Panc1 (cell line): ENCODE measurements around the gene MAST1. TPM values are rescaled to one million over a fixed set of nuclear protein-coding genes. Genes with fewer than 3 reads are reported as not detected.
"Not testable (repeated sequence)": the region's sequence is repeated elsewhere in the genome, so short reads cannot be mapped to it uniquely, and the experiment has no call there.

Experiments
- ATAC-seq: fragments of 200-7000 bp; cut with Tn5 transposase; 2 replicates; pipeline ENCODE4 v1.9.1; 2020; ENCODE audit warnings: mild to moderate bottlenecking, moderate library complexity
- BruUV-seq: library from RNA; stranded (reverse); fragments of 400-500 nt; replicated peaks from 2 replicates; lab custom pipeline; 2021; lab: Mats Ljungman, UMichigan
- CTCF ChIA-PET: fragments of 300-600 bp; sonication (Branson Sonifier 250); formaldehyde crosslinking; loops from one replicate; lab custom pipeline; 2022; ENCODE audit warnings: antibody characterized with exemption; lab: Charles Lee
- POLR2A ChIA-PET: fragments of 300-600 bp; sonication (Branson Sonifier 250); formaldehyde crosslinking; loops from one replicate; lab custom pipeline; 2022; ENCODE audit warnings: antibody characterized with exemption; lab: Charles Lee
- DNase-seq: peaks from one replicate; pipeline ENCODE4 v3.0.0-alpha.2; 2010; ENCODE audit warnings: low read depth, low spot score
- H3K27ac ChIP-seq: 2 replicates; pipeline ENCODE4 v1.5.1; 2011; ENCODE audit warnings: mild to moderate bottlenecking, low read length, inconsistent platforms
- H3K27me3 ChIP-seq: fragments of 200-500 bp; sonication (Bioruptor generic); 2 replicates; pipeline ENCODE4 v1.6.0; 2014; ENCODE audit warnings: low read length, inconsistent platforms; ENCODE audit not compliant: control insufficient read depth, insufficient read depth
- H3K36me3 ChIP-seq: fragments of 200-500 bp; sonication (Bioruptor generic); 2 replicates; pipeline ENCODE4 v1.5.1; 2014; ENCODE audit warnings: inconsistent platforms, mild to moderate bottlenecking, low read length, moderate library complexity; ENCODE audit not compliant: control insufficient read depth, insufficient read depth
- H3K4me1 ChIP-seq: 2 replicates; pipeline ENCODE4 v1.5.1; 2011; ENCODE audit warnings: inconsistent platforms, mild to moderate bottlenecking, low read length, moderate library complexity; ENCODE audit not compliant: control insufficient read depth, insufficient read depth
- H3K4me3 ChIP-seq, 2 experiments: 2 replicates each; pipeline ENCODE4 v1.5.1; 2011 to 2012; ENCODE audit warnings: low read depth in 2 of 2, low read length in 2 of 2, mild to moderate bottlenecking in 2 of 2, inconsistent platforms in 1 of 2, moderate library complexity in 1 of 2
- H3K9me3 ChIP-seq: fragments of 200-500 bp; sonication (Bioruptor generic); 2 replicates; pipeline ENCODE4 v1.5.1; 2014; ENCODE audit warnings: low read depth, mild to moderate bottlenecking, inconsistent platforms, low read length, moderate library complexity; ENCODE audit not compliant: control insufficient read depth, insufficient read depth
- CTCF ChIP-seq: fragments of 450-650 bp; IDR thresholded peaks from 2 replicates; pipeline ENCODE4 v1.5.1; 2017; ENCODE audit warnings: mild to moderate bottlenecking
- POLR2AphosphoS5 ChIP-seq: IDR thresholded peaks from 2 replicates; pipeline ENCODE4 v1.6.1; 2012; ENCODE audit warnings: mild to moderate bottlenecking, low read depth, low read length, moderate library complexity
- REST ChIP-seq, 2 experiments: IDR thresholded peaks; 2 replicates each; pipeline ENCODE4 v1.6.1; 2011 to 2012; ENCODE audit warnings: low read depth in 2 of 2, control low read depth in 1 of 2, low read length in 1 of 2, mild to moderate bottlenecking in 1 of 2, moderate library complexity in 1 of 2; ENCODE audit not compliant: insufficient read depth in 1 of 2
- SIN3A ChIP-seq: IDR thresholded peaks from 2 replicates; pipeline ENCODE4 v1.6.1; 2012; ENCODE audit warnings: low read depth, mild to moderate bottlenecking, low read length, moderate library complexity, borderline replicate concordance; ENCODE audit not compliant: insufficient read depth
- TCF7L2 ChIP-seq: IDR thresholded peaks from 2 replicates; pipeline ENCODE4 v1.6.1; 2011; ENCODE audit warnings: mild to moderate bottlenecking, low read depth, low read length, inconsistent platforms
- in situ Hi-C: cut with HindIII; loops from 2 replicates; pipeline ENCODE4 v1.10.0; 2016; ENCODE audit warnings: low sequenced_read_pairs, low pct_unique_long_range_greater_than_20kb
- intact Hi-C: fragments of 100-400 bp; cut with micrococcal nuclease; formaldehyde crosslinking; loops from one replicate; pipeline ENCODE4 v1.10.0; 2022; ENCODE audit not compliant: unreplicated experiment
- total RNA-seq: library from RNA; stranded (reverse); gene quantifications from one replicate; pipeline ENCODE4 v1.2.1, GENCODE V29; 2021; ENCODE audit not compliant: unreplicated experiment

Gene MAST1
- total RNA-seq, 1 experiment from 2014 or later, result 3.1 TPM

GRCh38 chr19:12843328-12843727 lies 5.0 kb downstream of the MAST1 start:
- H3K27me3 ChIP-seq, result no peaks in the 10 kb centered on the region
- no peaks in the 10 kb centered on the region for H3K4me1 ChIP-seq
- no peak for ATAC-seq
- no peak for TF ChIP-seq SIN3A
- TF ChIP-seq TCF7L2, result no peak
- no peak for TF ChIP-seq REST (IDR thresholded peaks at IDR 0.05; ENCODE audit: insufficient read depth in 1 of 2, low read depth in 2 of 2, low read length in 1 of 2)
- TF ChIP-seq CTCF, result no peak
- no peak for TF ChIP-seq POLR2AphosphoS5
- no peak overlapping the region for H3K27ac ChIP-seq
- intact Hi-C loops (no loop called here), in situ Hi-C loops (no loop called here)
- H3K4me3 ChIP-seq, result no peak overlapping the region
- H3K9me3 ChIP-seq, result no peaks in the 10 kb centered on the region
- POLR2A ChIA-PET, result interaction anchor here (0.5 kb wide), 1 partner anchor 399 kb away, joined by 7 read pairs; no protein-coding TSS in a partner anchor
- CTCF ChIA-PET, result no interaction called here
- DNase-seq, result no peak
- no TSS peak for BruUV-seq
- H3K36me3 ChIP-seq, result no peaks in the 10 kb centered on the region; the same call in 1 of the 2 replicates

DNA sequence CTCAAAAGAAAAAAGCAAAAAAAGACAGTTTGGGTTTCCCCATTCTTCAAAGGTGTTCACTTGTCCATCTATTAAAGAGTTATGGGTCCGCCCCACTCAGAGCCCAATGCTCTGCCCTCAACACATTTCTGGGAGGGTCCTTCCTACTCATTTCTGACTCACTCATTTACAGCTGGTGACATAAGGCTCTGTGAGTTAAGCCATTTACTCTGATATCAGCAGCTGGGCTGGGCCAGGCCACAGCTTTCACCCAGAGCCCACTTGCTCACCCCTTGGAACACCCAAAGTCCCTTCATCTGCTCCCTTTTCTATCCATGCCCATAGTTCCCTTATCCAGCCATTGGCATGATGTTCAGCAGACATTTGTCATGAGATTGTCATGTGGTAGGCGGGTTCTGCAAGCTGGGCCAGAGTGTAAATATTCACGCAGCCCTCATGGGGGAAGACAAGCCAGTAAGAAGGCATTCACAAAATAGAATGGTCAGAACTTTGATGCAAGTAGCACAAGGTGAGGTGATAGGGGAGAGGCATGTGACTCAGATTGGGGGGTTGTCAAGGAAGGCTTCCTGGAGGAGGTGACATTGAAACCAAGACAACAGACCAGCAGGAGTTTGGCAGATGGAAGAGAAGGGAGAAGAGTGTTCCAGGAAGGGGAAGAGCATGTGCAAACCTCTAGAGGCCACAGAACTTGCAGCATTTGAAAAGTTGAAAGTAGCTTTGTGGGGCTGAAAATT lies 5.9 kb downstream of the MAST1 start:
- ChIA-PET CTCF (no interaction called here), POLR2A (interaction anchor here (0.5 kb wide), 1 partner anchor 400 kb away, joined by 7 read pairs; no protein-coding TSS in a partner anchor)
- Histone ChIP-seq H3K27ac (no peak overlapping the region), H3K9me3 (no peaks in the 10 kb centered on the region), H3K36me3 (no peaks in the 10 kb centered on the region), H3K4me3 (no peak overlapping the region), H3K27me3 (no peaks in the 10 kb centered on the region), H3K4me1 (no peaks in the 10 kb centered on the region)
- no peak for DNase-seq
- no TSS peak for BruUV-seq
- TF ChIP-seq TCF7L2 (no peak), REST (IDR thresholded peaks at IDR 0.05; ENCODE audit: insufficient read depth in 1 of 2, low read depth in 2 of 2, low read length in 1 of 2) (no peak), CTCF (no peak), POLR2AphosphoS5 (no peak), SIN3A (no peak)
- ATAC-seq, result no peak
- in situ Hi-C loops (no loop called here), intact Hi-C loops (no loop called here)

- H3K27ac ChIP-seq, POLR2A ChIA-PET, H3K4me3 ChIP-seq, intact Hi-C loops, H3K27me3 ChIP-seq, H3K9me3 ChIP-seq, BruUV-seq, DNase-seq, in situ Hi-C loops, H3K4me1 ChIP-seq, H3K36me3 ChIP-seq, ATAC-seq: not testable (repeated sequence)
- CTCF ChIA-PET, result interaction anchor here (0.6 to 2.4 kb wide), 7 partner anchors 11 to 165 kb away, joined by 3 to 14 read pairs (median 4); partner anchors contain the start of gene DHPS
These were observed 8.3 kb downstream of the MAST1 start for GRCh38 chr19:12846613-12847012.
